GM12874 (cell line): ENCODE results near the gene RRAS2.

Source experiments
- TF ChIP-seq, protein P1 (sequence below): IDR thresholded peaks from 2 replicates; pipeline ENCODE4 v1.5.1; 2011; ENCODE audit warnings: low read depth, mild to moderate bottlenecking, control low read depth, low read length, moderate library complexity; ENCODE audit not compliant: insufficient read depth

The RRAS2 gene

DNA sequence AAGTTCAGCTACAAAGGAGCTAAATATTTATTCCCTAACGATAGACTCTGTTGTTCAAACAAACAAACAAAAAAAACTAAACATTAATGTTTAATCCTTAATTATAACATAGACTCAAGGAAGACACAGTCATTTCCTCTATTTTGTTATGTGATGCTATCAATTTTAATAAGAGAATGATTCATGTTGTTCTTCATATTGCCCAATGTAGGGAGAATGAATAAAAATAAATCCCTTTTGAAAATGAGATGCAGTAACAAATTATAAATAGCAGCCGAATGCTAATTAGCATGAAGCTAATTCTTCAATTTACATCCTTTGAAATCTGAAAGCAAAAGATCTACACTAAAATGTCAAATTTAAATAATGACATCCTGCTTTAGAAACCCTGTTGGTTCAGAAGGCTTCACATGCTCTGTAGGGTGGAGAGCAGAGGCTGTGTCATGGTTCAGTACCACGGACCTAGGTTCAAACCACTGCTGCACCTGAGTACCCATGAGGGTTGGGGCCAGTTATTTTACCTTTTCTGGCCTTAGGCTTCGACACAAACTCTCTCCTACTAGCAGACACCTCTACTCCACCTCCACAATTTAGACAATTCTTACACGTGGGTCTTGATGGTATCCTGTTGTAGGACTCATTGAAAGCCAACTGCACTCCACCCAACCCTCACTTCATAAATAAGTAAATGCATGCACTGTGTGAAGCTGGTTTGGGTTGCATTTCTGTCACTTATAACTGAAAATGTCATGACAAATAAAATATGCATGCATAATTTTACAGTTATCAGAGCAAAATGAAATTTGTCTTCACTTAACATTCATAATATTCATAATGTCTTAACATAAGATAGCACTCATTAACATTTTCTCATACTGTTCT, 89.0 kb downstream of the RRAS2 start:
- TF ChIP-seq, protein P1, sequence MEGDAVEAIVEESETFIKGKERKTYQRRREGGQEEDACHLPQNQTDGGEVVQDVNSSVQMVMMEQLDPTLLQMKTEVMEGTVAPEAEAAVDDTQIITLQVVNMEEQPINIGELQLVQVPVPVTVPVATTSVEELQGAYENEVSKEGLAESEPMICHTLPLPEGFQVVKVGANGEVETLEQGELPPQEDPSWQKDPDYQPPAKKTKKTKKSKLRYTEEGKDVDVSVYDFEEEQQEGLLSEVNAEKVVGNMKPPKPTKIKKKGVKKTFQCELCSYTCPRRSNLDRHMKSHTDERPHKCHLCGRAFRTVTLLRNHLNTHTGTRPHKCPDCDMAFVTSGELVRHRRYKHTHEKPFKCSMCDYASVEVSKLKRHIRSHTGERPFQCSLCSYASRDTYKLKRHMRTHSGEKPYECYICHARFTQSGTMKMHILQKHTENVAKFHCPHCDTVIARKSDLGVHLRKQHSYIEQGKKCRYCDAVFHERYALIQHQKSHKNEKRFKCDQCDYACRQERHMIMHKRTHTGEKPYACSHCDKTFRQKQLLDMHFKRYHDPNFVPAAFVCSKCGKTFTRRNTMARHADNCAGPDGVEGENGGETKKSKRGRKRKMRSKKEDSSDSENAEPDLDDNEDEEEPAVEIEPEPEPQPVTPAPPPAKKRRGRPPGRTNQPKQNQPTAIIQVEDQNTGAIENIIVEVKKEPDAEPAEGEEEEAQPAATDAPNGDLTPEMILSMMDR = no peak

DNA sequence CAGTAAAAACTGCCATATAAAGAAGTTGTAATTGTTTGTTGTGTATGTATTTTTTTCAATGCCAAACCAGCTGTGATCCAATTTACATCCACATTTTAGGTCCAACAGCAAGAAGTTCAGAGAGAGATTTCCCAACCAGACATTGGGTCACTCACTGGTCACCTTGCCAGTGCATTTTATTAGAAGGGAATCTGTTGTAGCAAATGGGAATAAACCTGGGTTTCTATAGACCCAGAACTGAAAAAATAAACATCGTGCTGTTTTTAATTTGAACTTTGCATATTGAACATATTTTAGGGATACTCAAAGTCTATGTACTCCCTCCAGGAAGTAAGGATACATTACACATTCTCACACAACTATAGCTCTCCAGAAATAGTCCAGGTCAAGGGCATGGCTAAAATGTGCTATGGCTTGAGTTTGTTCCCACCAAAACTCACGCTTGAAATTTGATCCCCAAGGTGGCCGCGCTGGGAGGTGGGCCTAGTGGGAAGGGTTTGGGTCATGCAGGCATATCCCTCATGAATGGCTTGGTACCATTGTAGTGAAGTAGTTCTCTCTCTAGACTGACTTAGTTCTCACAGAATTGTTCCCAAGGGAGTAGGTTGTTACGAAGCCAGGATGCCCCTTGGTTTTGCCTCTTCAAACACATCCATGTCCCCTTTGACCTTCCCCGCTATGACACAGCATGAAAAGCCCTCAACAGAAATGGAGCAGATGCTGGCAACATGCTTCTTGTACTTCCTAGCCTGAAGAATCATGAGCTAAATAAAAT, 90.9 kb downstream of the RRAS2 start:
- TF ChIP-seq, protein P1 = no peak

DNA sequence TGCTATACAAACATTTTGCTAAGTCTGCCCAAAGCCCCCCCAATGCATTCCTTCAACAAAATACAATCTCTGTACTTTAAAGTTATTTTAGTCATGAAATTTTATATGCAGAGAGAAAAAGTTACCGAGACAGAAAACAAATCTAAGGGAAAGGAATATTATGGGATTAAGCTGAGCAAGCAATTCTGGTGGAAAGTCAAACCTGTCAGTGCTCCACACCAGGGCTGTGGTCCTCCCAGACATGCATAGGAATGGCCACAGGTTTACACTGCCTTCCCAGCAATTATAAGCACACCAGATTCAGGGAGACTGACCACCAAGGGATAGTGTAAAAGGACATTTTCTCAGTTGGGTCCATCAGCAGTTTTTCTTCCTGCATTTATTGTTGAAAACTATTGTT, 92.4 kb downstream of the RRAS2 start:
- TF ChIP-seq, protein P1 = no peak

DNA sequence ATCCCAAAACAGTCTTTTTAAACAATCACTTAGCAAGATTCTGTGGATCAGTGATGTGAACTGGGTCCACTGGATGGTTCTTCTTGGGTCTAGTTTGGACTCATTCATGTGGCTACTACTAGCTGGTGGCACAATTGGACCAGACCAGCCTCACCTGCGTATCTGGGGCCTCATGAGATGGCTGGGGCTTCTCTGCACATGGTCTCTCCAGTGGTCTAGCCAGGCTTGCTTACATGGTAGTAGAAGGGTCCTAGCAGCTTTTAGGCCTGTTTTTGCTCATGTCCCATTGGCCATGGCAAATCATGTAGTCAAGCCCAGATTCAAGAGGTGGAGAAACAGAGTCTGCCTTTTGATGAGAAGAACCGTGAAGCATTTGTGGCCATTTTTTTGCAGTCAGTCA, 94.0 kb downstream of the RRAS2 start:
- TF ChIP-seq, protein P1 = no peak

DNA sequence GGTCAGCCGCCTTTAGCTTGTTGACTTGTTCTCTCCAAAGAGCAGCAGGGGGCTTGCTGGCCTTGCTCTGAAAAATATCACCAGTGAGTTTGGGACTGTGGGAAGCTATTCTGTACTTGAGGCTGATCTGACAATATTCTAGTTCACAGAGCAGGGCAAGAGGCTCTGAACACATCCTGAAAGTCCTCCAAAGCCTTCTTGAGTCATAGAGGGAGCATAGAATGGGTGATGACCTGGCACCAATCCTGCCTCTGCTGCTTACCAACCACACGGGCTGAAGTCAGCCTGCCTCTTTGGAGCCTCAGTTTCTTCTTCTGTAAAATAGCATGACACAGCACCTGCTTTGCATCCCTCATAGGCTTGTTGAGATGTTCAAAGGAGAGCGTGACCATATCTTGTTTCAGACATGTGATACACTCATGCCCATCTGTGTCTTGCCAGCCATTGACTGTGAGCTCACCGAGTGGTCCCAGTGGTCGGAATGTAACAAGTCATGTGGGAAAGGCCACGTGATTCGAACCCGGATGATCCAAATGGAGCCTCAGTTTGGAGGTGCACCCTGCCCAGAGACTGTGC, 96.6 kb downstream of the RRAS2 start:
- TF ChIP-seq, protein P1 = no peak

DNA sequence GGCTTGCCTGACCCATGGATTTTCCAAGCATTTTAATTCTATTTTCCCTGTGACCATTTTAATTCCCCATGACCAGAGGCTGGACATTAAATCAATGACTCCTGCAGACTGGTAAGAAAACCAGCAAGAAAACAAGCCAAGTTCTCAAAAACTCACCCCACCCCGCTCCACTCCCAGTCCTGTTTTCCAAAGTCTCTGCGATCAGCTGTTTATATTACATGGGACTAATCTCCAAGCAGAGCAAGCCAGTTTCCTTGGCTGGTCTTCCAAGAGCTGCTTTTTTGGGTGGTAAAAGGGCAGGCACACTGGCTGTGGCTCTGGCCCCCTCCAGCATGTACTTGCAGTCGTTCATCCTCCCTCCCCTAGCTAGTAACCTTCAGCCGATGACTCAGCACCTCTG, 97.9 kb downstream of the RRAS2 start:
- TF ChIP-seq, protein P1 = no peak

DNA sequence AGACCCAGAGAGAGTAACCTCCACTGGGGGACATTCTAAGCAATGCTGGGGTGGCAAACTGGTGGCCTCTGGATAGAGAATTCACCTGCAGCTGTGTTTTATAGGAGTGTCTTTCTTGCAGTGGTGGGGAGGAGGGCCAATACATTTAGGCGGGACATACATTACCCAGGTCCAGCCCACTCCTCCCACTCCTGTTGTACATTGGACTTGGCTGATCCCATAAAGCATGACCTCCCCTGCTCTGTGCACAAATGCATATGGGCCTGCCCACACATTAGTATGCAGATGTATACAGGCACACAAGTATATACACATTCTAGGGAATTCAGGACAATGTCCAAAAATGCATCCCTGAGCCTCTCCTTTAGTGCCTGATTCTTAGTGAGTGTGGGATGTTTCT, 99.1 kb downstream of the RRAS2 start:
- TF ChIP-seq, protein P1 = no peak
